NB4 (cell line): ENCODE measurements around the gene ESYT1.

Experiments
- DNase-seq: peaks from one replicate; pipeline ENCODE4 v3.0.0; 2010; ENCODE audit warnings: low read depth
- H3K4me3 ChIP-seq: one replicate; pipeline ENCODE4 v1.5.1; 2011; ENCODE audit warnings: mild to moderate bottlenecking, low read depth, low read length, moderate library complexity
- CTCF ChIP-seq: IDR thresholded peaks from one replicate; pipeline ENCODE4 v1.5.1; 2012; ENCODE audit warnings: low read depth, low read length
- MAX ChIP-seq: IDR thresholded peaks from 2 replicates; pipeline ENCODE4 v1.6.1; 2011; ENCODE audit warnings: low read depth, low read length
- MYC ChIP-seq: IDR thresholded peaks from 2 replicates; pipeline ENCODE4 v1.6.1; 2011; ENCODE audit warnings: low read depth, low read length
- POLR2A ChIP-seq: IDR thresholded peaks from 2 replicates; pipeline ENCODE4 v1.6.1; 2011; ENCODE audit warnings: mild to moderate bottlenecking; ENCODE audit not compliant: insufficient read length; ENCODE audit errors: extremely low read depth

The ESYT1 gene

DNA sequence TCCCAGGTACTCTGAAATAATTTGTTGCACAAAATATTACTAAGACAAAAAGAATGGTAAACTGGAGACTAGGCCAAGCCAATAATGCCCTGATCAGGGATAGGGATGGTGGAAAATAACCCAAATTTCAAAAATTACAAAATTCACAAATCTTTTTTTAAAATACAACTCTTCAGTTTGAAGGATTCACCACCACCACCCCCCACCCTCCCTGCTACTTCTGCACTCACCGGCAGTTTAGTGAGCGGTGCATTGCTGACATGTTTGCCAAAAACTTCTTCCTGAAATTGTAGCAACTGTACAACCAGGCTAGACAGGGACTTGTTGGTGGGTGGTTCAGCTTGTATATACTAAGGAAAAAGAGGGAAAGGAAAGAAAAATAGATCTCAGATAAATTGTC is 58.9 kb downstream of the ESYT1 start:
- TF ChIP-seq MYC (no peak), POLR2A (no peak), MAX (no peak), CTCF (no peak)
- H3K4me3 ChIP-seq, result peak overlapping the region; percentile 94
- DNase-seq, result no peak

DNA sequence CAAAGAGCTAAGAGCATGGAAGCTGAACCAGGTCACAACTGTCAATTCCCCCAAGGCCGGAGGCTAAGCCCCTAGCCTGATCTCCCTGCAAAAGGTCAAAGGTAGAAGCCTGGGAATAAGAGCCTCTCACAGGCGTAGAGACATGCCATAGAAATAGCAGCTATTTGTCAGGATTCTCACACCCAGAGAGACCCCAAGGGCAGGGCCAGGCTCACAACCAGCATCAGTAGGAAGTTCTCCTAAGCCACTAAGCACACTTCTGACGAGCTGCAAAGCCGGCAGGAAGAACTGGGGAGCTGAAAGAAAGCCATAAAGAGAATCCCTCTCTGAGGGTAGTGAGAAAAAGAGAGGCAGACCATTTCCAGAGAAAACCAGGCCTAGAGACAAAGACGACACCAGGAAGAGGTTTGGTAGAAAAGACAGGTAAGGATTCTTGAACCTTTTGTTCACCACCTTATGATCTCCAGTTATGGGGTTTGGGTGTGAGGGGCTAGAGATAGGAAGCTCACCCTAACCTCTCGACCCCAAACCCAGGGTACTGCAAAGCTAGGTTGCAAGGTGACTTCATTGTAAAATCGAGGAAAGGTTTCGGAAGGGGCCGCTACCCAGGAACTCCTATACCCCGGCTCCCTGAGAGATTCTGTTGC is 60.2 kb downstream of the ESYT1 start:
- no peak for TF ChIP-seq MYC
- TF ChIP-seq CTCF, result no peak
- TF ChIP-seq MAX, result no peak
- no peak for TF ChIP-seq POLR2A
- peak; percentile 58 for DNase-seq
- H3K4me3 ChIP-seq, result peak overlapping the region; percentile 94

GRCh38 chr12:56188778-56189098 is 60.7 kb downstream of the ESYT1 start:
- no peak for DNase-seq
- peak overlapping the region; percentile 94 for H3K4me3 ChIP-seq
- TF ChIP-seq POLR2A (no peak), MAX (no peak), CTCF (no peak), MYC (no peak)

DNA sequence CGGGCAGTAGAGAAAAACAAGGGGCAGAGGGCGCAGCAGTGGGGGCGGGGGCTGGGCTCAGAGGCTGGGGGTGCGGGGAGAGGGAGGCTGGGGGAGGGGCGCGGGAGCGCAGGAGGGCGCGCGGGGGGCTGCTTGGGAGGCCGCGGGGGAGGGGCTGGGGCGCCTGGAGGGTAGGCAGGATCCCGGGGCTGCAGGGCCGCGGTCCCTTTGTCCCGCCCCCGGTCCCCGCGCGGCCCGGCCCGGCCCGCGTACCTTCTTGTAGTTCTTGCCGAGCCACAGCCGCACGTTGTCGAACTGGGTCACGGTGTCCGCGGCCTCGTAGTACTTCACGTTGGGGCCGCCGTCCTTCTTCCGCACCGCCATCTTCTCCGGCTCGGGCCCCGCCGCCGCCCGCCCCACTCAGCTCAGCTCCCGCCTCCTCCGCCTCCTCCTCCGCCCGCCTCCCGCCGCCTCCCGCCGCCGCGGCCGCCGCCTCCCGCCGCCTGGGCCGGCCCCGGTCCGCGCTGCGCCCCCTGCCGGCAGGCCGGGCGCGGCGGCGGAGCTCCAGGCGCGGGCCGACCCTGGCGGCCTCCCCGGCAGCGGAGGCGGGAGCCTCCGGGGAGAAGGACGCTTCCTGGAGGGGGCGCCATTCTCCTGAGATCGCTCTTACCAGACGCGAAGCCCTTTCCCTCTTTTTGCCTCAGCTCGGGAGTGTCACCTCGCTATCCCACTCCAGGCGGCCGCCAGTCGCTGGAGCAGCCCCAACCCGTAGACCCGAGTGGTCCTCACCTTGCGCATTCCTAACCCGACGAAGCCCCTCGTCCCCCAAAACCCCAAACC is 61.2 kb downstream of the ESYT1 start, which contains the start of gene SMARCC2:
Gene SMARCC2, minus strand, starts transcription at position 385 of the 819 bp plus-strand sequence. Its CDS starts 22 bp downstream, at position 363.
- peak; percentile 91 for DNase-seq
- TF ChIP-seq MAX (no peak), CTCF (peak; percentile 71), POLR2A (peak; percentile 45), MYC (no peak)
- H3K4me3 ChIP-seq, result peak within 1 kb of the TSS; percentile 94

- DNase-seq, result peak; percentile 90
- TF ChIP-seq POLR2A (no peak), MYC (peak; percentile 72), MAX (peak; percentile 62), CTCF (no peak)
These were observed 62.0 kb downstream of the ESYT1 start for GRCh38 chr12:56189918-56190694.

More at GRCh38 chr12:56189918-56190694, 62.0 kb downstream of the ESYT1 start:
- peak overlapping the region; percentile 74 for H3K4me3 ChIP-seq
